Activated CD4-positive, alpha-beta memory T cell treated with anti-CD3 and anti-CD28 coated beads for 36 hours (primary cell): ENCODE data around the gene SMPD3. TPM values are rescaled to one million over a fixed set of nuclear protein-coding genes. Genes with fewer than 3 reads are reported as not detected.
A peak's percentile ranks its signal among the peaks of the same experiment; 100 is the strongest.

ENCODE experiments used
- CTCF ChIA-PET: fragments of 350-600 bp; sonication (Branson Sonifier 250); formaldehyde crosslinking; loops from one replicate; lab custom pipeline; 2021; ENCODE audit warnings: antibody characterized with exemption, inconsistent platforms; lab: Charles Lee
- POLR2A ChIA-PET: fragments of 350-600 bp; sonication (Branson Sonifier 250); formaldehyde crosslinking; loops from one replicate; lab custom pipeline; 2021; ENCODE audit warnings: antibody characterized with exemption; lab: Charles Lee
- DNase-seq: peaks from one replicate; pipeline ENCODE4 v3.0.0-alpha.2; 2020
- H3K27ac Mint-ChIP-seq: one replicate; pipeline ENCODE4 v1.8.0; 2021; ENCODE audit warnings: mixed read lengths
- H3K27me3 Mint-ChIP-seq: one replicate; pipeline ENCODE4 v1.8.0; 2021; ENCODE audit warnings: mixed read lengths
- H3K36me3 Mint-ChIP-seq: one replicate; pipeline ENCODE4 v1.8.0; 2021; ENCODE audit warnings: mixed read lengths
- H3K4me1 Mint-ChIP-seq: one replicate; pipeline ENCODE4 v1.8.0; 2021; ENCODE audit warnings: low read depth, mixed read lengths
- H3K4me3 Mint-ChIP-seq: one replicate; pipeline ENCODE4 v1.8.0; 2021; ENCODE audit warnings: mild to moderate bottlenecking, mixed read lengths
- H3K9me3 Mint-ChIP-seq: one replicate; pipeline ENCODE4 v1.8.0; 2021; ENCODE audit warnings: mixed read lengths
- intact Hi-C: fragments of 100-400 bp; cut with micrococcal nuclease; formaldehyde crosslinking; loops from one replicate; pipeline ENCODE4 v1.15.1; 2023
- total RNA-seq, 2 experiments: library from RNA; stranded (reverse); gene quantifications; one replicate each; pipeline ENCODE4 v1.2.3, GENCODE V29; 2021

The SMPD3 gene
- total RNA-seq, 2 experiments from 2014 or later: 0.07 to 0.12 TPM

DNA sequence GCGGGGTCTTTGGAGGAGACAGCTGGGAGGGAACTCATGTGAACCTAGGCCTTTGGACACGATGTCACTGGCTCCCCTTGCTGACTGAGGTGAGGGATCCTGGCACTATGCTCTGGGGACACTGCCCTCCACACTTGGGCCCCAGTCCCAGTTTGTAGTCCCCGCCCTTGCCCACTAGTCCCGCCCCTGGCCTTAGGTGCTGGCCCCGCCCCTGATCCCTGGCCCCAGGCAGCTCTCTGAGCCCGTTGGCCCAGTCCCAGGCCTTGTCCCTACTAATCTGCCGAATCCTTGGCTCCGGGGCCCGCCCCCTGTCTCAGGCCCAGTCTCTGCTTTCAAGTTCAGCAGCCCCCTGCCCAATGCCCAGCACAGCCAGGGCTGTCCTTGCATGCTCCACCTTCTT is 61.0 kb downstream of the SMPD3 start:
- no peaks in the 10 kb centered on the region for H3K36me3 Mint-ChIP-seq
- CTCF ChIA-PET: no interaction called here
- POLR2A ChIA-PET: no interaction called here
- H3K27ac Mint-ChIP-seq: no peak overlapping the region
- no peak overlapping the region for H3K4me3 Mint-ChIP-seq
- DNase-seq: no peak
- intact Hi-C loops: no loop called here
- H3K4me1 Mint-ChIP-seq: no peaks in the 10 kb centered on the region
- no peaks in the 10 kb centered on the region for H3K9me3 Mint-ChIP-seq
- H3K27me3 Mint-ChIP-seq: no peaks in the 10 kb centered on the region

DNA sequence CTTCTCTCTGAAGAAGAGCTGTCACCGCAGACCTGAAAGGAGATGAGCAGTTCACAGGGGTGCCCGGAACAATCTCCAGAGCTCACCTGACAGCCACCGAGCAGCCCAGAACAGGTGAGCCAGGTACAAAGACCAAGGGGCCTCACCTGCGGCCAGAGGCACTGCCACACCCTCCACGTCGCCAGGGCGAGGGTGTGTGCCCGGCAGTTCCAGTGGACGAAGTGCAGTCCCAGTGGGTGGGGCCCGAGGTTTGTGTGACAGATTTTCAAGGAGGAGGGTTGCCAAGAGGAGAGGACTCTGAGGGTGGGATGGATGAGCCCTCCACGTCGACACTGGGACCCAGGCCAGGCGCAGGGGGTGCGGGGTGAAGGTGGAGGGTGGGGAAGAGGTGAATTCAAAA is 61.7 kb downstream of the SMPD3 start:
- Mint-ChIP-seq H3K4me1 (no peaks in the 10 kb centered on the region), H3K27me3 (no peaks in the 10 kb centered on the region), H3K27ac (no peak overlapping the region), H3K36me3 (no peaks in the 10 kb centered on the region), H3K9me3 (no peaks in the 10 kb centered on the region), H3K4me3 (no peak overlapping the region)
- CTCF ChIA-PET: no interaction called here
- DNase-seq: no peak
- intact Hi-C loops: no loop called here
- POLR2A ChIA-PET: no interaction called here

DNA sequence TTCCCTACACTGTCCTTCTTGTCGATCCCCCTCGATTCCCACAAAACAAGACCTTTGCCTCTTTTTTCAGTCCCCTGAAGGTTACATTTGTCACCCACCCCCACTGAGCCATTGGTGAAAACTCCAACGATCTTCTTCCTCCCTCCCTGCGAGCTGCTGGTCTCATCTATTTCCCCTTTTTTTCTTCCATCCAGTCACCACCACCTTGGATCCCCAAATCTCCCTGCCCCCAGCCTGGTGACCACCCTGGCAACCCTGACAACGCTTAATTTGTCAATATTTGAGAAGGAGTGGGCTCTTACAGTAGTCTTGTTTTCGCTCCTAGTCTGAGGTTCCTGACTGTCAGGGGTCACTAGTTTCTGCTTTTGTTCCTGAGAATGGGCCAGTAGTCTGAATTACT is 62.9 kb downstream of the SMPD3 start:
- Mint-ChIP-seq H3K4me1 (no peaks in the 10 kb centered on the region), H3K4me3 (no peak overlapping the region)
- CTCF ChIA-PET: interaction anchor here (1.0 to 1.3 kb wide), 2 partner anchors 18 to 35 kb away, joined by 3 to 4 read pairs; no protein-coding TSS in a partner anchor

DNA sequence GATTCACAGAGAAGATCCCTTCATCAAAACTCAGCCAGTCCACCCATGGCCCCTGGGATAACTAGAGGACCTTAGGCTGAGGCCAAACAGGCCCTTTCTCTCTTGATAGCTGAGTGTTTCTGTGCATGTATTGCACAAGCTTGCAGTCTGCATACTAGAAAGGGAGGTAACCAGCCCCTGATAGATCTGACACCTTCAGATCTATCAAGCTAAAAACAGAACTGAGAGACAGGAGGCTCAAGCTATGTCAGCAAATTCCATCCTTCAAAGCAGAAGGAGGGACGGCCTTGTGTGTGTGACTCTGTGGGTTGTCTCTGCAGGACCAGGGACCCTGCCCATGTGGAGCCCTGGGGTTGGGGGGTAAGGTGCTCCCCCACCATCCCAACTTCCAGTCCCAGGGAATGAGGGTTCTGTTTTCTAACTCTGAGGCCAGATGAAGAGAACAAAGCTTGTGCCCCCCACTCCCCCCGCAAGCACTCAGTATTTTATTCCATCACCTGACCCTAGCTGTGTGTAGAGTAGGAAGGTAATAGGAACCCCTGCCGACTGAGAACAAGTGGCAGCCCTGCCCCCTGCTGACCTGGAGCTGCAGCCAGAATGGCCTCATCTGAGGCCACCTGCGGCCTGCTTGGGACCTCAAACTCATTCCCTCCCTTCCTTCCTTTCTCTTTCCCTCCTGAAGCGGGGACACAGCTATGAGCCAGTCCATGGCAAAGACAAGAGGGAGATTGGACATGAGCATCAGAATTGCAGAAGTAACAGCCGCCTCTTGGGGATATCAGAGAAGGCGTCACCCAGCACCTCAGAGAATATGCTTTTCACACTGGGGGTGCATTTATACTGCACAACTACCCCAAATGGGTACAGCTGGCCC is 63.8 kb downstream of the SMPD3 start:
- ChIA-PET CTCF (interaction anchor here (0.6 to 1.3 kb wide), 5 partner anchors 17 to 241 kb away, joined by 3 to 4 read pairs (median 3); no protein-coding TSS in a partner anchor), POLR2A (no interaction called here)
- H3K4me1 Mint-ChIP-seq: peaks cover 5% of the 10 kb centered on the region
- intact Hi-C loops: no loop called here
- no peaks in the 10 kb centered on the region for H3K27me3 Mint-ChIP-seq
- H3K27ac Mint-ChIP-seq: no peak overlapping the region
- no peak overlapping the region for H3K4me3 Mint-ChIP-seq
- H3K9me3 Mint-ChIP-seq: no peaks in the 10 kb centered on the region
- DNase-seq: no peak
- H3K36me3 Mint-ChIP-seq: no peaks in the 10 kb centered on the region

More for the DNA sequence above, 62.9 kb downstream of the SMPD3 start:
- intact Hi-C loops: no loop called here
- no peak for DNase-seq
- POLR2A ChIA-PET: interaction anchor here (0.7 kb wide), 1 partner anchor 393 kb away, joined by 4 read pairs; no protein-coding TSS in a partner anchor
- Mint-ChIP-seq H3K36me3 (no peaks in the 10 kb centered on the region), H3K9me3 (no peaks in the 10 kb centered on the region), H3K27me3 (no peaks in the 10 kb centered on the region), H3K27ac (no peak overlapping the region)

DNA sequence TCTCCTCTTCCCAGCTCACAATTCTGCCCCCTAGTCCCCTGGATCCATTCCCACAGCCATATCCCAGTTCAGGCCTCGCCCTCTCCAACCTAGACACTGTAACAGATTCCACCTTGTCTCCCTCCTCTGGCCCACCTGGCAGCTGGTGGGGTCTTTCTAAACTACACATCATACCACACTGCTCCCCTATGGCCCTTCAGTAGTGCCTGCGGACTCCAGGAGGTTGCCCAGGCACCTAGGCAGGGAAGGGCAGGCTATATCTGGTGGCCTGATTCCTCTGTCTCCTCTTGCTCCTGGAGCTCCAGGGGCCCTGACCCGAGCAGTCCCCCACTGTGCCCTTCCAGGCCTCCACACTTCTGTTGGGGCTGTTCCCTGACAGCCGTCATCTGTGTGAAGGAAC is 64.5 kb downstream of the SMPD3 start:
- POLR2A ChIA-PET: no interaction called here
- H3K9me3 Mint-ChIP-seq: no peaks in the 10 kb centered on the region
- no peaks in the 10 kb centered on the region for H3K36me3 Mint-ChIP-seq
- peaks cover 11% of the 10 kb centered on the region for H3K4me1 Mint-ChIP-seq
- H3K4me3 Mint-ChIP-seq: no peak overlapping the region
- no peak for DNase-seq
- no peak overlapping the region for H3K27ac Mint-ChIP-seq
- CTCF ChIA-PET: interaction anchor here (1.1 to 1.2 kb wide), 2 partner anchors 122 to 127 kb away, joined by 3 to 4 read pairs; no protein-coding TSS in a partner anchor
- intact Hi-C loops: no loop called here
- no peaks in the 10 kb centered on the region for H3K27me3 Mint-ChIP-seq

DNA sequence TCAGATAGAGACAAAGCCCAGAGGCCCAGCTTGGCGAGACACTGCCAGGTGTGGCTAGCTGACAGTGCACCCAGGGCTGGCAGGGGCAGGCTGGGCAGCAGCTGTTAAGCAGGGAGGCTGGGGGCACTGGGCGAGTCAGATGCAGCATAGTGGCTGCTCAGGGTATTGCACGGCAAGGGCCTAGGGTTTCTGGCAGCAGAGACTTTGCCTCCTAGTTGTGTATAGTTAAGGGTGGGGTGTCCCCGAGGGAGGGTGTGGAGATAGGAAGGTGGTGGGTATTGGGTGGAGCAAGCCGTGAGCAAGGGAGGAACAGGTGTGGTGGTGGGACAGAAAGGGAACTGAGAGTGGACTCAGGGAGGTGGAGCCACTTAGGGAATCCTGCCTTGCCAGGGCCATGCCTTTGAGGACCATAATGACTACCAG is 66.0 kb downstream of the SMPD3 start:
- Mint-ChIP-seq H3K9me3 (no peaks in the 10 kb centered on the region), H3K4me1 (peaks cover 11% of the 10 kb centered on the region), H3K4me3 (no peak overlapping the region), H3K36me3 (no peaks in the 10 kb centered on the region), H3K27me3 (no peaks in the 10 kb centered on the region), H3K27ac (no peak overlapping the region)
- ChIA-PET POLR2A (no interaction called here), CTCF (interaction anchor here (1.1 to 2.0 kb wide), 3 partner anchors 11 to 24 kb away, joined by 3 to 6 read pairs (median 3); no protein-coding TSS in a partner anchor)
- peak; percentile 31 for DNase-seq
- intact Hi-C loops: no loop called here

DNA sequence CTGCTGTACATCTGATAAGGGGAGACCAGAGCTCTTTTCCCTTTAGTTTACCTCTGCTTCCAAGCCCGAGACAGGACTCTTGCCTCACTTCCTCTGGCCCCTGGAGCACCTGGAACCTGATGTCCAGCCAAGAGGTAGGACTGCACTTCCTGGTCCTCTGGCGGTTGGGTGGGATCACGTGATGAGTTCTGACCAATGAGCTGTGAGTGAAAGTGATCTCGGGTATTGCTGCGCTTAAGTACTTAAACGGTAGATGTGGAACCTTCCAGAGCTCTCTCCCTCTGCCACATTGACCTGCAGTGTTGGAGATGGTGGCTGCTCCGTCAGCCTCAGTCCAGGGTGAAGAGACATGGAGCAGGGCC is 67.0 kb downstream of the SMPD3 start:
- no peaks in the 10 kb centered on the region for H3K9me3 Mint-ChIP-seq
- intact Hi-C loops: no loop called here
- no peaks in the 10 kb centered on the region for H3K36me3 Mint-ChIP-seq
- no peak for DNase-seq
- H3K27ac Mint-ChIP-seq: no peak overlapping the region
- CTCF ChIA-PET: interaction anchor here (0.6 to 2.0 kb wide), 8 partner anchors 10 to 158 kb away, joined by 3 to 7 read pairs (median 3); no protein-coding TSS in a partner anchor
- peaks cover 11% of the 10 kb centered on the region for H3K4me1 Mint-ChIP-seq
- no peaks in the 10 kb centered on the region for H3K27me3 Mint-ChIP-seq
- H3K4me3 Mint-ChIP-seq: no peak overlapping the region
- POLR2A ChIA-PET: no interaction called here

DNA sequence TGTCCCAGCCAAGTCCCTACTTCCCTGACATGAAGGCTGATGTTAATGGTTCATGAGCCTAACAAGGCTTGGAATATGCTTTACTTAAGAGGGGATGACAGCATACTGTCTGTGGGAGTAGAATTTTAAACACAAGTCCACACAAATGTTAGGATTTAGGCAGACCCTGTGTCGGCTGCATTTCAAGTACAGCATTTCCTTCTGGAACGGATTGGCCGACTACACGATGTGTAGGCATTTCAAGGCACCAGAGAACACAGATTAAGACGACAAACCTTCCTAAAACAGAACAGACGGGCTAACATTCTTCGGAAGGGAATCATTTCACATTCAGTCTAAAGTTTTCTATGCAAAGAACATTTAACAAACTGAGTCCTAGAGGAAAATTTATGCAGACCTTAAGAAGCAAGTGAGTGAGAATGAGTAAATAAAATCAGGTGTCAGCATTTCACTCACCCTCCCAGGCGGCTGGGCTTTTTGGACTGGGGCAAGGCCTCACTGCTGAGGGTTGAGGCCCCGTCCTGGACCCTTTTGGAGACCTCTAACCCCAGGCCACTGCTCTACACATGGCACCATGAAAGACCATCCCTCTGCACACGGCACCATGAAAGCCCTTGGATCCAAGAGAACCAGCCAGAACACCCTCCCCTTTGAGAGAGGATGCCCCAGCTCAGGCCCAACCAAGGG is 67.5 kb downstream of the SMPD3 start:
- no peaks in the 10 kb centered on the region for H3K36me3 Mint-ChIP-seq
- intact Hi-C loops: no loop called here
- H3K9me3 Mint-ChIP-seq: no peaks in the 10 kb centered on the region
- H3K27ac Mint-ChIP-seq: no peak overlapping the region
- DNase-seq: no peak
- ChIA-PET CTCF (interaction anchor here (1.0 to 2.0 kb wide), 6 partner anchors 10 to 149 kb away, joined by 3 to 7 read pairs (median 4); no protein-coding TSS in a partner anchor), POLR2A (no interaction called here)
- H3K27me3 Mint-ChIP-seq: no peaks in the 10 kb centered on the region
- no peak overlapping the region for H3K4me3 Mint-ChIP-seq
- H3K4me1 Mint-ChIP-seq: peaks cover 11% of the 10 kb centered on the region

DNA sequence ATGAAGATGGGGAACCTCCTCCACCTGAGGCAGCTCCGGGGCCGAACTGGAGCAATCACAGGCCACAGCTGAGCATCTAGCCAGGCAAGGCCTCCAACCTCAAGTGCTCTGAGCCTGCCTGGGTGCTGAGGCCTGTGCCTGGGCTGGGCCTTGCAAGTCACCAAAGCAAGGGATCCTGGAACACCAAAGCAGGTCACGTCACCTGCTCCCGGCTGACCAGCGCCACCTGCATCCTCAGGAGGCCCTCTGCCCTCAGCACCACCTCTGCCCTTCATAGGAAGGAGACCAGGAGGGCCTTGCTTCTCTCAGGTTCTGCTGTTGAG is 68.0 kb downstream of the SMPD3 start:
- ChIA-PET POLR2A (no interaction called here), CTCF (no interaction called here)
- DNase-seq: no peak
- Mint-ChIP-seq H3K27me3 (no peaks in the 10 kb centered on the region), H3K4me1 (peaks cover 11% of the 10 kb centered on the region), H3K27ac (no peak overlapping the region), H3K36me3 (no peaks in the 10 kb centered on the region), H3K9me3 (no peaks in the 10 kb centered on the region), H3K4me3 (no peak overlapping the region)
- intact Hi-C loops: no loop called here

DNA sequence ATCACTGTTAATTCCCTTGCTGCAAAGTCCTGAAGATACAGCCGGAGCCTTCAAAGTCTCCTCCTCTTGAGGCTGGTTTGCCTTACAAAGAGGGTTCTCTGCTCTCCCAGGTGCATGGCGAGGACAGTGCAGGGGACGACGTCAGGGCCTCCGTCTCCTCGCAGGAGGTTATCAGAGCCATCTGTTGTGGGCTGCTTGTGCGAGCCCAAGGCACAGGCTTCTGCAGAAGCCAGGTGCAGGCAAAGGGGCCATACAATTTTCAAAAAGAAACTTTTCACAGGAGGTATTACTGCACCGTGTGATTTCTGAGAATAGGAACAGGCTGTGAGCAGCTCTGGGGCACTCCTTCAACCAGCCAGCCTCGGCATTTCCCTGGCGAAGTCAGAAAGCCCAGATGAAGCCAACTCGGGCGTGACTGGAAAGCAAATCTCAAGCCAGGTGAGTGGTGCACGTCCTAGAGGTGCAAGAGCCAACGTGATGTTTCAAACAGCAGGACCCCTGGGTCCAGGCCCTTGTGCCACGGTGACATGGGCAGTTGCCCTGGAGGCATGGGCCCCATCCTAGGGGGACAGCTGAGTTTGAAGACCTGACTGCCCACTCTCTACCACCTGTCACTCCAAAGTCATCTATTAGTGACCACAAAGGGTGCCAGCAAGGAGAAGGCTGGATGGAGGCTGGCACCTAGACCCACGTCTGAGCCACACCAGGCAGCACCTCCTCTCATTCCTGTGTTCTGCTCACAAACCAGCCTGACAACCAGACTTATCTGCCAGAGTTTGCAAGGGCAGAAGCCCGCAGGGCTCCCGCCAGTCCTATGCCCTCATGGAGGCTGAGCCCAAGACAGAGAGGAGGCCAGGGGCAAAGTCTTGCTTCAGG is 68.6 kb downstream of the SMPD3 start:
- Mint-ChIP-seq H3K4me1 (peaks cover 11% of the 10 kb centered on the region), H3K36me3 (no peaks in the 10 kb centered on the region), H3K27ac (no peak overlapping the region), H3K4me3 (no peak overlapping the region), H3K27me3 (no peaks in the 10 kb centered on the region), H3K9me3 (no peaks in the 10 kb centered on the region)
- CTCF ChIA-PET: interaction anchor here (1.7 kb wide), 1 partner anchor 24 kb away, joined by 6 read pairs; no protein-coding TSS in a partner anchor
- POLR2A ChIA-PET: no interaction called here
- DNase-seq: no peak
- intact Hi-C loops: no loop called here

DNA sequence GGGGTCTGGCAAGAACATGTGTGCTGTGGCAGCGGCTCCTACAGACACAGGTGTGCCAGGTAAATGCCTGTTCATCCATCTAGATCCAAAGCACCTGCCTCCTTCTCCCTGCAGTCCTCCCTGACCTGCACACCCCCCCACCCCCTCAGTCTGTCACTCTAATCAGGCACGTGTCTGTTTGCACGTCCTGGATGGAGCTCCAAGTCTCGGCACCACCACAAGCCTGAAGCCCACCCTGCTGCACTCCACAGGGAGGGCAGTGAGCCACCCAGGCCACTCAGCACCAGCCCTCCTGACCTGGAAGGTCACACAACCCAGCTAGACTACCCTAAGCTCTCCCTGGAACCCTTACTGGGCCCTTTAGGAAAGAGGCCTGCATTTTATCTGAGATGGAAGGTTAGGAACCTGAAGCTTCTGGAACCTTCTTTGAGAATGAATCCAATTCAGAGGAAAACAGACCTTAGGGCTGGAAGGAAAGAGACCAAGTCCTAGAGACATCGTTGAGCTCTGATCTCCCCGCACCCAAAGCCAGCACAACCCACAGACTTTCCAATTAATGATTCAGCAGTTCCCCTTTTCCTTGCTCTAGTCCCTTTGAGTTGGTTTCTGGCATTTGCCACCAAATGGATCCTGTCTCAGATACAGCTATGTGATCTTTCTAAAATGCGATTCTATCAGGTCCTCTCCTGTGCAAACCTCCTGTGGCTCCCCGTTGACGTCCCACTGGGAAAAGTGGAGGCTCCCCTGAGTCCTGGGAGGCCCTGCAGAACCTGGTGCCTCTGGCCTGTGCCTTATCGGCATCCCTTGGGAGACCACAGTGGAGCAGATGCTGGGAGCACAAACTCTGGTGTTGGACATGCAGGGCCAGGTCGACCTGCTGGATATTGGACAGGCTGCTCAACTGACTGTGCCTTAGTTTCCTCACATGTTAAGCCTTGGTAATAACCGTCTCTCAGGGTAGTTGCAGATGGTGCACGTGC is 69.6 kb downstream of the SMPD3 start:
- H3K27ac Mint-ChIP-seq: no peak overlapping the region
- intact Hi-C loops: no loop called here
- POLR2A ChIA-PET: no interaction called here
- no peak overlapping the region for H3K4me3 Mint-ChIP-seq
- DNase-seq: no peak
- peaks cover 11% of the 10 kb centered on the region for H3K4me1 Mint-ChIP-seq
- no peaks in the 10 kb centered on the region for H3K36me3 Mint-ChIP-seq
- no peaks in the 10 kb centered on the region for H3K9me3 Mint-ChIP-seq
- H3K27me3 Mint-ChIP-seq: no peaks in the 10 kb centered on the region
- CTCF ChIA-PET: interaction anchor here (1.0 to 1.7 kb wide), 3 partner anchors 23 to 132 kb away, joined by 3 to 6 read pairs (median 5); no protein-coding TSS in a partner anchor
